Motor neuron (in vitro differentiated cells): Measurements from ENCODE around the gene DDX24. TPM values are rescaled to one million over a fixed set of nuclear protein-coding genes. Genes with fewer than 3 reads are reported as not detected.
A peak's percentile ranks its signal among the peaks of the same experiment; 100 is the strongest.

Source experiments
- ATAC-seq, 8 experiments: fragments of 200-7000 bp; cut with Tn5 transposase; replicated peaks in 6 of 8; 2 replicates each; pipeline ENCODE4 v1.8.0; 2021; ENCODE audit warnings: mild to moderate bottlenecking in 8 of 8, moderate library complexity in 8 of 8
- H3K27ac ChIP-seq, 2 donors: fragments of 250-450 bp; sonication (Bioruptor Pico); 2 replicates each; pipeline ENCODE4 v1.9.0; 2021; ENCODE audit warnings: antibody characterized with exemption in 2 of 2, mild to moderate bottlenecking in 2 of 2, moderate library complexity in 1 of 2
- H3K4me1 ChIP-seq, 2 donors: fragments of 250-450 bp; sonication (Bioruptor Pico); replicated peaks in 1 of 2; 2 replicates each; pipeline ENCODE4 v1.6.1; 2021; ENCODE audit warnings: antibody characterized with exemption in 2 of 2, mild to moderate bottlenecking in 2 of 2, moderate library complexity in 1 of 2
- H3K4me3 ChIP-seq, 5 donors: fragments of 250-450 bp; sonication (Bioruptor Pico); 2 replicates each; pipeline ENCODE4 v1.9.0; 2021; ENCODE audit warnings: antibody characterized with exemption in 5 of 5, mild to moderate bottlenecking in 5 of 5, moderate library complexity in 4 of 5
- WGBS, 10 experiments: fragments of 450-650 bp; shearing (Covaris generic); methylation state at CpG; one replicate each; pipeline ENCODE4 v1.0.0; 2022; 5-methylcytosine and 5-hydroxymethylcytosine counted together
- in situ Hi-C, 9 experiments: fragments of 400-800 bp; cut with MboI; loops; one replicate each; pipeline ENCODE4 v1.15.0; 2021; ENCODE audit warnings: low sequenced_read_pairs in 9 of 9, low pct_unique_long_range_greater_than_20kb in 2 of 9; ENCODE audit not compliant: unreplicated experiment in 9 of 9
- total RNA-seq, 8 experiments: library from RNA; unstranded; fragments of 300-600 nt; gene quantifications; 2 replicates each; pipeline versions ENCODE4 v1.2.3 to v1.2.4, GENCODE V29; 2022

DDX24 gene
- total RNA-seq, 8 experiments from 2014 or later = 207 to 327 (median 243) TPM

DNA sequence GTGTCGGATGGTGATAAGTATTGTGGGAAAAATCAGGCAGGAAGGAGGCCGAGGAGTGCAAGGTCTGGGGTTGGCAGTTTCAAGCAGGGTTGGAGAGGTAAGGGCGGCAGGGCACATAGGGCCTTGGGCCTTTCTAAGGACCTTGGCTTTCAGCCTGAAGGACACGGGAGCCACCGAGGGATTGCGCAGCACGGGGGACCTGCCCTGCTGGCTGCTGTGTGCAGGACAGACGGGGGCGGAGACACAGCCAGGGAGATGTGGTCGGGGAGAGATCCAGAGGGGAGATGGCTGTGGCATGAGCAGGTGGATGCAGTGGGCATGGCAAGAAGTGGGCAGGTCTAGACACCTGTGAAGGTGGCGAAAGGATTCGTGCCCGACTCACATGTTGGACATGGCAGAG lies 40.2 kb downstream of the DDX24 start:
- Histone ChIP-seq H3K4me3 (no peak overlapping the region), H3K27ac (no peak overlapping the region), H3K4me1 (no peaks in the 10 kb centered on the region)
- in situ Hi-C loops = no loop called here
- no peak for ATAC-seq
- 67 to 100% (median 87%) methylated on average over 1 to 5 of the region's 13 CpGs; no CpG with 5 or more reads in 4 of the 10 experiments for WGBS, 10 experiments

DNA sequence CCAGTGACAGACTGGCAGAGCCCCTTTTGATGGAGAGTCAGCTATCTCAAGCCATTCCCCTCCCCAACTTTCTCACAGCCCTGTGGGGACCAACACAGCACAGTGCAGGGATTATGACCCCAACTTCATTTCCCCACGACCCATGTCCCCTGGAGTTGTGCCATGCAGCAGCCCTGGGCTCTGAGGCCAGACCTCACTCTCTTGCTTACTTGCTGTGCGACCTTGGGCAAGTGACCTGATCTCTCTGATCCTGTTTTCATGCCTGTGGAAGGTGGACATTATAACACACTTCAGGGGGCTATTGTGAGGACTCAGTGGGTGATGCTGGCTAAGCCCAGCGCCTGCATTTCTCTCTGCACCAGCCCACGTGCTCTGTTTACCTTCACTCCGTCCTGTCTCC lies 40.8 kb downstream of the DDX24 start:
- in situ Hi-C loops = no loop called here
- 20 to 82% (median 71%) methylated on average over 1 to 3 of the region's 5 CpGs; no CpG with 5 or more reads in 5 of the 10 experiments for WGBS, 10 experiments
- no peak overlapping the region for H3K4me3 ChIP-seq

DNA sequence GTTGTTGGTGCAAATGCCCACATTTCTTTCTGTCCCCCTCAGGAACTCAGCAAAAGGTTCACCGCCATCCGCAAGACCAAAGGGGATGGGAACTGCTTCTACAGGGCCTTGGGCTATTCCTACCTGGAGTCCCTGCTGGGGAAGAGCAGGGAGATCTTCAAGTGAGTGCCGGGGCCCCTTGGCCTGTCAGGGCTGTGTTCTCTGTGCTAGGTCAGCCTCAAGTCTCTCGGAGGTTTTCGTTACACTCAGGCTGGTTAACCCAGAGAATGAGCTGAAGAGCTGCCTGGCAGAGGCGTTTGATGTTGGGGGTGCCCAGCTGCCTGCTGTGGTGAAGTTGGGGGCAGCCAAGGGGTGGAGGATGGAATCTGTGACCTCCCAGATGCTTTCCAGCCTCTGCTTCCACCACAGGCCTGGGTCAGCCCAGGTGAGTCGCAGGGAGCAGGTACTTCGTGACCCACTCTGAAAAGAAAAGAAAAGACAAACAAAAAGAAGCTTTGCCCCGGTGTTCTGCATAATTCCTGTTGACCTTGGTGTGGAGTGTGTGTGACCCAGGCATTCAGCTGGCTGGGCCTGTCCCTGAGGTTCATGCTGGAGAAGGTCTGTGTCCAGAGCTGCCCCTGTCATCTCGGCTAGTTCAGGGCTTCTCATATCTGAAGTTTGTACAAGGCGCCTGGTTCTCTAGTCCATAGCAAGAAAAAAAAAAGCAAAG lies 41.9 kb downstream of the DDX24 start:
- ATAC-seq = no peak
- in situ Hi-C loops = no loop called here
- Histone ChIP-seq H3K4me1 (no peaks in the 10 kb centered on the region), H3K27ac (no peak overlapping the region), H3K4me3 (no peak overlapping the region)
- WGBS, 10 experiments = 80 to 100% (median 94%) methylated on average over 1 to 8 of the region's 11 CpGs; no CpG with 5 or more reads in 5 of the 10 experiments

More for the DNA sequence above, 40.8 kb downstream of the DDX24 start:
- ATAC-seq = no peak
- Histone ChIP-seq H3K4me1 (no peaks in the 10 kb centered on the region), H3K27ac (no peak overlapping the region)

DNA sequence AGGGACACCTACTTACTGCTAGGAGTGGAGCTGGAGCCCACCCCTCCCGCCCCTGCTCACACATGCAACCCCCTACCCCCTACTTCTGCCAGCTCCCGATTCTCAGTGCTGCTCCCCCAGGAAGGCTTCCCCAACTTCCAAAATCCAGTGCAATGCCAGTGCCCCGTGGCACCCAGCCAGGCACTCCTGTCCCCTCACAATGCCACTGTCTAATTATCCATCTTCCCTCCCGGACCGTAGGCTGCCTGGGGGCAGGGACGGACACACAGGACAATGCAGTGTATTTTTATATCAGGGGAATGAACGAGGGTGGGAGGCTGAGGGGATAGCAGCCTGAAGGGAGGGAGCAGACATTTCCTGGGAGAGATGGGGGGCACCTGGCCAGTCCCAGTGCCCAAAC lies 42.5 kb downstream of the DDX24 start:
- ATAC-seq = no peak
- 100% methylated on average over 1 of the region's 7 CpGs; no CpG with 5 or more reads in 9 of the 10 experiments for WGBS, 10 experiments

DNA sequence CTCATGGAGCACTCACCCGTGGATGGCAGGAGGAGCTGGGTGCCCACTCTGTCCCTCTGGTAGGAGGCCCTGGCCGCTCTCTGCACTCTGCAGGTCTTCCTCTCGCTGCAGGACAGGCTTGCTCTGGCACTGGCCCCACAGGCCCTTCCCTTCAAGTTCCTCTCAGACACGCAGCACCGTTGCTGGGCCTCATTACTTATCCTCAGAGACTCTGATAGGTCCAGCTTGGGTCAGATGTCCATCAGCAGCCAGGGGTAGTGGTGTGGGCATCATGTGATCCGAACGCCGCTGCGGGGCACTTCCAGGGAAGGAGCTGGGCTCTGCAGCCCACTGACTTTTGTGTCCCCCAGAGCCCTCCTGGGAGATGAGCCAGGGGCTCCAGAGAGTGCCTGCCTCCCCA lies 43.0 kb downstream of the DDX24 start:
- H3K4me1 ChIP-seq = no peaks in the 10 kb centered on the region
- ATAC-seq = no peak
- 0 to 89% (median 80%) methylated on average over 1 to 7 of the region's 9 CpGs; no CpG with 5 or more reads in 5 of the 10 experiments for WGBS, 10 experiments
- in situ Hi-C loops = no loop called here
- H3K4me3 ChIP-seq = no peak overlapping the region
- H3K27ac ChIP-seq = no peak overlapping the region

More for the DNA sequence above, 42.5 kb downstream of the DDX24 start:
- Histone ChIP-seq H3K4me3 (no peak overlapping the region), H3K27ac (no peak overlapping the region), H3K4me1 (no peaks in the 10 kb centered on the region)
- in situ Hi-C loops = no loop called here

DNA sequence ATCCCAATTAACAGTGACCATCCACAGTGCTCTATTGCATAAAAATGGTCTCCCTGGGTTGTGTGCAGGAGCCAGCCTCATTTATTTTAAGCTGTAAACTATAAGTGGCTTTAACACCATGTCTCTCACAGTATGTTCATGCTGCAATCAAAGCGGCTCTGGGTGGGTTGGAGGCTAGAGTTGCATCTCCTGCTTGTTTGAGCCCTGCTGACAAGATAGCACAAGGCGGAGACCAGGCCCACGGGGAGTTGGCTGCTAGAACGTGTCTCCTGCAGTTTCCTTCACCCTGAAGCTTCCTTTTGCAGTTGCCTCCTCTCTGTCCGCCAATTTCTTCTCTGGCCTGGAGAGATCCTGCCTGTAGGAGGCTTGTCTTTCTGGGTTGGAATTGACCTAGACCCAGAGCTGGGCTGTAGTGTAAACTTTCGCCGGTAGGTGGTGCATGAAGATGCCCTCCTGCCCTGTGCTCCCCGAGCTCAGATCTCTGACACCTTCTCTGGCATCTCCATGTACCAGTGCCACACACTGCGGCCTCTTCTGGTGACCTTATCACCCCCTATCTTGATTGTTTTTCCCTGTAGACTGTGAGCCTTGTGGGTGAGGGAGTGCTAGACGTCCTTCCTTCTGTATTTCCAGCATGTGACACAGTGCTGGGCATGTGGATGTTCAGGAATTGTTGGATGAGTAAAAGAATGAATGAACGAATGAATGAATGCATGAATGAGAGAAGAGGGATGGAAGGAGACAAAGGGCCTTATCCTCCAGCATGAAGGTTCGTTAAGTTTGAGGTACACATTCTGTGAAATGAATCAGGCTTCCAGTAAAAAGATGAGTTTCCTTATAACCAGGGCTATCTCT lies 44.5 kb downstream of the DDX24 start:
- peak; percentile 72 to 97 (median 84) for ATAC-seq
- WGBS, 10 experiments = 0 to 69% (median 43%) methylated on average over 1 to 11 of the region's 12 CpGs
- Histone ChIP-seq H3K4me3 (no peak overlapping the region), H3K27ac (no peak overlapping the region), H3K4me1 (peaks cover 2% of the 10 kb centered on the region in 2 donors)
- in situ Hi-C loops = no loop called here

DNA sequence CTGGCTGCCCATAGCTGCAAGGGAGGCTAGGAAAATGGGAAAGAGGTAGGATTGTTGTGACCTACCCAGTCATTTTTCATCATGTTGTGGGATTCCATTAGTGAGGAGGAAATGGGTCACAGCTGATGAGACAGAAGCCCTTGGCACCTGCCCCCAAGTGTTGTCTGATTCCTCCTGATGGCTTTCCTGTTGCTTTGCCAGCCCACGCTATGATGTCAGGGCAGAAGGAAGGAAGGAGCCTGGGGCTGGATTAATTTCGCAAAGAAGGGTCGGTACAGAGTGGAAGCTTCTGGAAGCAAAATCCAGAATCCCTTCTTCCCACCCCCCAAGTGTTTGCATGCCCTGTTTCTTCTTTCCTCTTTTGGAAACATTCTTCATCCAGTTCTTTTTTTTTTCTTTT lies 46.1 kb downstream of the DDX24 start:
- Histone ChIP-seq H3K4me3 (no peak overlapping the region), H3K27ac (no peak overlapping the region), H3K4me1 (peaks cover 6% of the 10 kb centered on the region in 2 donors)
- no peak for ATAC-seq
- in situ Hi-C loops = no loop called here
- 76 to 100% (median 92%) methylated on average over 1 to 3 of the region's 3 CpGs; no CpG with 5 or more reads in 2 of the 10 experiments for WGBS, 10 experiments

DNA sequence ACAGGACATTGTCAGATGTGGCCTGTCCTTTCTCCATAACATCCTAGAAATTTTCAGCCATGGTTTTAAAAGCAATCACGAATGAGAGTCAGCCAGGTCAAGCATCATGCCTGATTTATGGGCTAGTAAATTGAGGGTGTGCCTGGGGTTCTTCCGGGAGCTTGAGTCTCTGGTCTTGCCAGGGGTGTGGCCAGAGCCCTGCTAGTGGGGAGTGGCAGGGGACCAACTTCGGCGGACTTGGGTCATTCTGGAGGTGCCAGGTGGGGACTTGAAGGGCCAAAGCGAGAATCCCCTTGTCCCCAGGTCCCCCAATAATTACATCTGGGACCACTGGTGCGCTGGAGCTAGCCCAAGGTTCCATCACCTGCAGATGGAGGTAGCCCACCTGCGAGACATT lies 49.1 kb downstream of the DDX24 start:
- in situ Hi-C loops = no loop called here
- ATAC-seq = peak in 2 of 8 experiments; percentile 21 to 50
- WGBS, 10 experiments = 0 to 100% (median 81%) methylated on average over 1 to 6 of the region's 7 CpGs; no CpG with 5 or more reads in 2 of the 10 experiments
- peaks cover 6% of the 10 kb centered on the region in 2 donors for H3K4me1 ChIP-seq
- H3K27ac ChIP-seq = peak overlapping the region in 1 of 2 donors; percentile 14
- no peak overlapping the region for H3K4me3 ChIP-seq

DNA sequence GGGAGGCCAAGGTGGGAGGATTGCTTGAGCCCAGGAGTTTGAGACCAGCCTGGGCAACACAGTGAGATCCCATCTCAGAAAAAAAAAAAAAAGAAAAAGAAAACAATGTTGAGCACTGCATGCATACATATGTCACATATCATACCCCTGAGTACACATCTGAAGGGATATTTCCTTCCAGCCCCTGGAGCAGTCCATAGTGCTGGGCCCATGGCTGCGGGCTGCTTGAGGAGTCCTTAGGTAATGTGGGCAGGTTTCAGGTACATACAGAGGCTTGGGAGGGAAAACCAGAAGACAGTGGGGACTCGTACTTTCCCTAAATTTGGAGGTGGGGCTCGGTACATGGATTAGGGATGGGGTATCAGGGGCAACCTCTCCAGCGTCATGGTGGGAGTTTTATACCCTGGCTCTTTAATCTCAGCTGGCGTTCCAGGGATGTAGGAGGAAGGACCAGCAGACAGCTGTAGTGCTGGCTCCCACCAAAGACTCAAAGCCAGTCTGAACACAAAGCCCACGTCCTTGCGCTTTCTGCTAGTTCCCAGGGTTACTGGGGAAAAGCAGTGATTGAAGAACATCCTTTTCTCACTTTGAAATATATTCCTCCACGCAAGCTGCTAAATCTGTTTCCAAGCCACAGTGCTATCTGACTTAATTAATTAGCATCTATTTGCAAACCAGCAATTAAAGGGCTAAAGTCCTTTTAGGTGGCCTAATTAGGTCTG lies 49.7 kb downstream of the DDX24 start:
- WGBS, 10 experiments = 60 to 100% (median 83%) methylated on average over 1 to 7 of the region's 8 CpGs; no CpG with 5 or more reads in 3 of the 10 experiments
- H3K27ac ChIP-seq = peak overlapping the region in 1 of 2 donors; percentile 14
- in situ Hi-C loops = no loop called here
- H3K4me3 ChIP-seq = no peak overlapping the region
- ATAC-seq = peak in 1 of 8 experiments; percentile 21
- peaks cover 6% of the 10 kb centered on the region in 2 donors for H3K4me1 ChIP-seq

DNA sequence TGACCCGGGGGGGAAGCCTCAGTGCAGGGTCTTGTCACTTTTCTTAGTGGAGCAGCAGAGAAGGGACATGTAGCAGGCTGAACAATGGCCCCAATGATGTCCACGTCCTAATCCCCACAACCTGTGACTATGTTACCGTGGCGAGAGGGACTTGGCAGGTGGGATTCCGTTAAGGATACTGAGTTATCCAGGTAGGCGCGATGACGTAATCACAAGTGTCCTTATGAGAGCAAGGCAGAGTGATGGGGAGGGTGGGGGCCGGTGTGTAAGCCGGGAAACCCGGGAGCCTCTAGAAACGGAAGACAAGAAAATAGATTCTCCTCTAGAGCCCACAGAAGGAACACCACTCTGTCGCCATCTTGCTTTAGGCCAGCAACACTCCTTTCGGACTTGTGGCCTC lies 50.4 kb downstream of the DDX24 start:
- in situ Hi-C loops = no loop called here
- no peak overlapping the region for H3K4me3 ChIP-seq
- no peak overlapping the region for H3K27ac ChIP-seq
- ATAC-seq = no peak
- 75 to 96% (median 90%) methylated on average over 2 to 9 of the region's 14 CpGs; no CpG with 5 or more reads in 4 of the 10 experiments for WGBS, 10 experiments
- peaks cover 9 to 10% of the 10 kb centered on the region in 2 donors for H3K4me1 ChIP-seq

DNA sequence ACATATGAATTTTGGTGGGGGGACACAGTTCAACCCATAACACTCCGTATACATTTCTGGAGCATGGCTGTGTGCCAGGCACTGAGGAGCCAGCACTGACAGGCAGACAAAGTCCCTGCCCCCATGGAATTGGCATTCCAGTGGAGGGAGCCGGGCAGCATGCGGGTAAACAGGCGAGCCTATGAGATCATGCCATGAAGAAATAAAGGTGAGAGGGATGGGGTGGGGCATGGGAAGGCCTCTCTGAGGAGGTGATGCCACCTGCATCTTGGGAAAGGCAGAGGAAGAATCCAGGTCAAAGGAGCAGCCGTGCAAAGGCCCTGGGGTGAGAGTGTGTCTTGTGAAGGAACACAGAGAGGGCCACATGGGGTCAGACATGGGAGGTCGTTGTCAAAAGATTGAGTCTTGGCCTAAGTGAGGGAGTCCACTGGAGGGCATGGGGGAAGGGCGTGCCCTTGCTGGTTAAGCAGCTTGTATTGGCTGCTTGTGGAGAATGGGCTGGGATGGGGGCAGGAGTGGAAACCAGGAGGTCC lies 51.3 kb downstream of the DDX24 start:
- ATAC-seq = no peak
- 80 to 100% (median 91%) methylated on average over 1 to 4 of the region's 7 CpGs; no CpG with 5 or more reads in 4 of the 10 experiments for WGBS, 10 experiments
- H3K4me1 ChIP-seq = peaks cover 9 to 10% of the 10 kb centered on the region in 2 donors
- H3K4me3 ChIP-seq = no peak overlapping the region
- in situ Hi-C loops = no loop called here
- no peak overlapping the region for H3K27ac ChIP-seq

DNA sequence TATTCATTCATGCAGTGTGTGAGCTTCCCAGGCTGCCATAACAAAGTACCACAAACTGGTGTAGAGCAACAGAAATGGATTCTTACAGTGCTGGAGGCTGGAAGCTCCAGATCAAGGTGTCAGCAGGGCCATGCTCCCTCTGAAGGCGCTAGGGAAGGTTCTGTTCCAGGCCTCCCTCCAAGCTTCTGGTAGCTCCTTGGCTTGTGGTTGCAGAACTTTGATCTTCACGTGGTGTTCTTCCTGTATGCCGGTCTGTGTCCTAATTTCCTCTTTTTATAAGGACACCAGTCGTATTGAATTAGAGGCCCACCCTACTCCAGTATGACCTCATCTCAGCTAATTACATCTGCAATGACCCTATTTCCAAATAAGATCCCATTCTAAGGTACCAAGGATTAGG lies 51.7 kb downstream of the DDX24 start:
- H3K4me3 ChIP-seq = no peak overlapping the region
- no peak for ATAC-seq
- H3K4me1 ChIP-seq = peaks cover 9 to 10% of the 10 kb centered on the region in 2 donors
- WGBS, 10 experiments = 86 to 88% methylated on average over 3 to 4 of the region's 4 CpGs; no CpG with 5 or more reads in 8 of the 10 experiments
- in situ Hi-C loops = no loop called here
- H3K27ac ChIP-seq = no peak overlapping the region
